B cell (primary cell): Measurements from ENCODE around the gene DSCAML1. TPM values are rescaled to one million over a fixed set of nuclear protein-coding genes. Genes with fewer than 3 reads are reported as not detected.

ENCODE experiments used
- ATAC-seq: fragments of 200-7000 bp; cut with Tn5 transposase; one replicate; pipeline ENCODE4 v1.10.0; 2021; ENCODE audit warnings: low read depth, mild to moderate bottlenecking, moderate number of reproducible peaks, moderate library complexity
- CTCF ChIA-PET: fragments of 350-600 bp; sonication (Branson Sonifier 250); formaldehyde crosslinking; loops from one replicate; lab custom pipeline; 2021; ENCODE audit warnings: antibody characterized with exemption, inconsistent platforms; lab: Charles Lee
- POLR2A ChIA-PET: fragments of 350-600 bp; sonication (Branson Sonifier 250); formaldehyde crosslinking; loops from one replicate; lab custom pipeline; 2021; ENCODE audit warnings: antibody characterized with exemption; lab: Charles Lee
- DNase-seq: peaks from one replicate; pipeline ENCODE4 v3.0.0; 2013
- H2AFZ ChIP-seq: 2 replicates; pipeline ENCODE4 v1.6.1; 2012; ENCODE audit warnings: mild to moderate bottlenecking, low read depth, low read length; ENCODE audit not compliant: insufficient read depth, poor library complexity, severe bottlenecking
- H3K27ac ChIP-seq, 2 donors: 1 replicate in 1 of 2; 2 replicates in 1 of 2; pipeline ENCODE4 v1.5.1; 2012 to 2013; ENCODE audit warnings: low read length in 2 of 2, mild to moderate bottlenecking in 2 of 2, moderate library complexity in 1 of 2
- H3K27me3 ChIP-seq, 4 experiments: fragments of 200-600 bp in 1 of 4; sonication (generic) in 1 of 4; replicated peaks in 1 of 4; 1 replicate in 2 of 4; 2 replicates in 2 of 4; pipeline versions ENCODE4 v1.6.1 to v1.7.0; 2013 to 2016; ENCODE audit warnings: low read length in 3 of 4, mild to moderate bottlenecking in 2 of 4, mixed read lengths in 1 of 4, moderate library complexity in 1 of 4; ENCODE audit not compliant: insufficient read depth in 4 of 4, control insufficient read depth in 3 of 4; ENCODE audit errors: control extremely low read depth in 1 of 4
- H3K36me3 ChIP-seq, 2 experiments: replicated peaks in 1 of 2; 1 replicate in 1 of 2; 2 replicates in 1 of 2; pipeline versions ENCODE4 v1.6.1 to v1.7.1; 2013; ENCODE audit warnings: low read length in 1 of 2; ENCODE audit not compliant: insufficient read depth in 2 of 2, control insufficient read depth in 1 of 2; ENCODE audit errors: control extremely low read depth in 1 of 2, extremely low read depth in 1 of 2
- H3K4me1 ChIP-seq, 2 donors: fragments of 200-600 bp in 1 of 2; sonication (generic) in 1 of 2; 1 replicate in 1 of 2; 2 replicates in 1 of 2; pipeline versions ENCODE4 v1.5.1 to v1.6.1; 2013 to 2017; ENCODE audit warnings: low read length in 2 of 2; ENCODE audit not compliant: control insufficient read depth in 2 of 2, insufficient read depth in 2 of 2
- H3K4me2 ChIP-seq: replicated peaks from 2 replicates; pipeline ENCODE3; 2012; ENCODE audit warnings: mild to moderate bottlenecking, low read depth, low read length; ENCODE audit not compliant: poor library complexity, severe bottlenecking
- H3K4me3 ChIP-seq, 5 experiments: fragments of 200-600 bp in 1 of 5; sonication (generic) in 1 of 5; 1 replicate in 3 of 5; 2 replicates in 2 of 5; pipeline versions ENCODE4 v1.5.1 to v1.7.0; 2011 to 2016; ENCODE audit warnings: low read length in 4 of 5, mild to moderate bottlenecking in 4 of 5, low read depth in 2 of 5, control low read depth in 1 of 5, moderate library complexity in 1 of 5; ENCODE audit not compliant: insufficient read depth in 1 of 5; ENCODE audit errors: control extremely low read depth in 1 of 5, extremely low read depth in 1 of 5
- H3K79me2 ChIP-seq: fragments of 200-600 bp; sonication (generic); one replicate; pipeline ENCODE4 v1.6.0; 2016; ENCODE audit warnings: low read length; ENCODE audit not compliant: control insufficient read depth, insufficient read depth
- H3K9ac ChIP-seq: fragments of 200-600 bp; sonication (generic); 2 replicates; pipeline ENCODE4 v1.6.1; 2017; ENCODE audit warnings: mild to moderate bottlenecking, low read length, moderate library complexity
- H3K9me3 ChIP-seq, 3 donors: one replicate each; pipeline versions ENCODE4 v1.6.1 to v1.7.1; 2013; ENCODE audit warnings: low read length in 2 of 3; ENCODE audit not compliant: control insufficient read depth in 2 of 3, insufficient read depth in 1 of 3; ENCODE audit errors: control extremely low read depth in 1 of 3
- H4K20me1 ChIP-seq: 2 replicates; pipeline ENCODE4 v1.6.0; 2012; ENCODE audit warnings: mild to moderate bottlenecking, low read length; ENCODE audit not compliant: insufficient read depth, control insufficient read depth, poor library complexity, severe bottlenecking
- H3K27ac Mint-ChIP-seq: one replicate; pipeline ENCODE4 v1.8.0; 2021; ENCODE audit warnings: mixed read lengths
- H3K27me3 Mint-ChIP-seq: one replicate; pipeline ENCODE4 v1.8.0; 2021; ENCODE audit warnings: mixed read lengths
- H3K4me1 Mint-ChIP-seq: one replicate; pipeline ENCODE4 v1.8.0; 2021; ENCODE audit warnings: mixed read lengths
- H3K4me3 Mint-ChIP-seq: one replicate; pipeline ENCODE4 v1.8.0; 2021; ENCODE audit warnings: mixed read lengths
- H3K9me3 Mint-ChIP-seq: one replicate; pipeline ENCODE4 v1.8.0; 2022; ENCODE audit warnings: mixed read lengths; ENCODE audit not compliant: insufficient read depth
- EZH2 ChIP-seq: IDR thresholded peaks from 2 replicates; pipeline ENCODE4 v1.6.1; 2012; ENCODE audit warnings: borderline replicate concordance, low read depth, mild to moderate bottlenecking, moderate library complexity, low read length; ENCODE audit not compliant: insufficient read depth, poor library complexity, severe bottlenecking
- whole genome bisulfite sequencing: methylation state at CpG from one replicate; pipeline ENCODE4 v1.1.5; 2013; ENCODE audit warnings: missing lambda C conversion rate; ENCODE audit not compliant: insufficient coverage; 5-methylcytosine and 5-hydroxymethylcytosine counted together
- intact Hi-C: fragments of 100-400 bp; cut with micrococcal nuclease; formaldehyde crosslinking; loops from one replicate; pipeline ENCODE4 v1.10.0; 2022
- polyA plus RNA-seq: library from polyadenylated mRNA; depleted of rRNA; stranded (reverse); fragments of >200 nt; gene quantifications from 2 replicates; pipeline ENCODE4 v1.2.3, GENCODE V29; 2012
- total RNA-seq, 2 donors: library from RNA; stranded (reverse); fragments of 120-200 nt in 1 of 2; gene quantifications; 1 replicate in 1 of 2; 2 replicates in 1 of 2; pipeline versions ENCODE4 v1.2.3 to v1.2.4, GENCODE V29; 2013 to 2022
- TF ChIP-seq, protein P1 (sequence below): fragments of 200-600 bp; IDR thresholded peaks from one replicate; pipeline ENCODE4 v1.8.0; 2022; ENCODE audit warnings: antibody characterized with exemption, mild to moderate bottlenecking

DSCAML1 gene
- total and polyA plus RNA-seq, 2 donors (not counting 1 experiment from before 2014, with no cell fraction given): 1.2 to 6.2 TPM

DNA sequence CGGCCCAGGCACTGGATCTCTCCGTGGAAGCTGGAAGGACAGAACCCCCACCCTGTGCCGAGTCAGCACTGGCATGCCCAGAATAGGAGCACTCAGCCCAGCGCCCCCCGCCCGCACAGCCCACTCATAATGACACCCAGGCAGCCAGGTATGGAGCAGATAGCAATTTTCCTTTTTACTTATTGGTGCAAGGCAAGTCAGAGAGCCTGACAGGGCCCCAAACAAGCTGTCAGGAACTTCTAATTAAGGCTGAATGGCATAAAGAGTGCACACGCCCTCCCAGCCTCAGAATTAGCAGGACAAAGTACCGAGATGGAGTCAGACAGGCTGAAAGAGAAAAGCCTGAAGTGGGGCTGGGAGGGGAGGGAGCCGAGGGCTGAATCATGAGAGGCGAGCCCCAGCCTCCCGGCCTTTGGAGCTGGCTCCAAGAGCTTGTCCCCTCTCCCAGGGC is 76.9 kb downstream of the DSCAML1 start:
- Histone ChIP-seq H3K4me2 (no peak overlapping the region), H3K27me3 (peaks cover 0 to 9% (median 0%) of the 10 kb centered on the region in 4 experiments), H3K27ac (no peak overlapping the region), H3K79me2 (no peaks in the 10 kb centered on the region), H3K36me3 (no peaks in the 10 kb centered on the region), H4K20me1 (no peaks in the 10 kb centered on the region), H3K9me3 (no peaks in the 10 kb centered on the region), H2AFZ (no peak overlapping the region), H3K4me1 (no peaks in the 10 kb centered on the region), H3K4me3 (no peak overlapping the region), H3K9ac (no peak overlapping the region)
- peaks cover 22% of the 10 kb centered on the region for H3K27me3 Mint-ChIP-seq
- WGBS: 86% methylated on average over 7 of the region's 11 CpGs
- POLR2A ChIA-PET: no interaction called here
- CTCF ChIA-PET: no interaction called here
- no peaks in the 10 kb centered on the region for H3K4me1 Mint-ChIP-seq
- no peak overlapping the region for H3K4me3 Mint-ChIP-seq
- intact Hi-C loops: no loop called here
- TF ChIP-seq EZH2: no peak
- TF ChIP-seq, protein P1, sequence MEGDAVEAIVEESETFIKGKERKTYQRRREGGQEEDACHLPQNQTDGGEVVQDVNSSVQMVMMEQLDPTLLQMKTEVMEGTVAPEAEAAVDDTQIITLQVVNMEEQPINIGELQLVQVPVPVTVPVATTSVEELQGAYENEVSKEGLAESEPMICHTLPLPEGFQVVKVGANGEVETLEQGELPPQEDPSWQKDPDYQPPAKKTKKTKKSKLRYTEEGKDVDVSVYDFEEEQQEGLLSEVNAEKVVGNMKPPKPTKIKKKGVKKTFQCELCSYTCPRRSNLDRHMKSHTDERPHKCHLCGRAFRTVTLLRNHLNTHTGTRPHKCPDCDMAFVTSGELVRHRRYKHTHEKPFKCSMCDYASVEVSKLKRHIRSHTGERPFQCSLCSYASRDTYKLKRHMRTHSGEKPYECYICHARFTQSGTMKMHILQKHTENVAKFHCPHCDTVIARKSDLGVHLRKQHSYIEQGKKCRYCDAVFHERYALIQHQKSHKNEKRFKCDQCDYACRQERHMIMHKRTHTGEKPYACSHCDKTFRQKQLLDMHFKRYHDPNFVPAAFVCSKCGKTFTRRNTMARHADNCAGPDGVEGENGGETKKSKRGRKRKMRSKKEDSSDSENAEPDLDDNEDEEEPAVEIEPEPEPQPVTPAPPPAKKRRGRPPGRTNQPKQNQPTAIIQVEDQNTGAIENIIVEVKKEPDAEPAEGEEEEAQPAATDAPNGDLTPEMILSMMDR: no peak
- H3K9me3 Mint-ChIP-seq: no peaks in the 10 kb centered on the region
- DNase-seq (no peak), ATAC-seq (no peak)
- H3K27ac Mint-ChIP-seq: no peak overlapping the region

DNA sequence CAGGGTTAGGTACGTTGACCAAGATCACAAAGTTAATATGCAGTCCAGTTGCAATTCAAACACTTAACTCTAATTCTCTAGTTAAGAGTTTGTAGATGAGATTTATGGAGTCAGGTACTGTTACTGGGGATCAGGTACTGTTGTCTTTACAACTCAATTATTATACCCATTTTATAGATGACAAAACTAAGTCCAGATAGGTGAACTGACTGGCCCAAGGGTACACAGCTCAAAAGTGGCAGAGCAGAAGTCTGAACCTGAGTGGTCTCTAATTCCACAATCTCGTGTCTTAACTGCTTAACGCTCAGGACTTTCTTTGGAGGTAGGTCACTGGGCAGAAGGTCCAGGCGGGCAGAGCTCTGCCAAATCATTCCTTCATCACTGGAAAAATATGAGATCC is 77.5 kb downstream of the DSCAML1 start:
- no peak for ATAC-seq
- Histone ChIP-seq H4K20me1 (no peaks in the 10 kb centered on the region), H3K27ac (no peak overlapping the region), H2AFZ (no peak overlapping the region), H3K4me2 (no peak overlapping the region), H3K79me2 (no peaks in the 10 kb centered on the region), H3K36me3 (no peaks in the 10 kb centered on the region), H3K9ac (no peak overlapping the region), H3K9me3 (no peaks in the 10 kb centered on the region), H3K4me3 (no peak overlapping the region), H3K4me1 (no peaks in the 10 kb centered on the region), H3K27me3 (peaks cover 0 to 9% (median 0%) of the 10 kb centered on the region in 4 experiments)
- H3K27me3 Mint-ChIP-seq: peaks cover 27% of the 10 kb centered on the region
- H3K9me3 Mint-ChIP-seq: no peaks in the 10 kb centered on the region
- no peak for TF ChIP-seq EZH2
- TF ChIP-seq, protein P1: no peak
- no peaks in the 10 kb centered on the region for H3K4me1 Mint-ChIP-seq
- ChIA-PET POLR2A (no interaction called here), CTCF (no interaction called here)
- WGBS: 95% methylated on average over 3 of the region's 4 CpGs
- intact Hi-C loops: no loop called here
- no peak overlapping the region for H3K4me3 Mint-ChIP-seq
- no peak for DNase-seq
- H3K27ac Mint-ChIP-seq: no peak overlapping the region
